Upper lobe of left lung (tissue), 6 donors: ENCODE measurements around the gene REPS1. TPM values are rescaled to one million over a fixed set of nuclear protein-coding genes. Genes with fewer than 3 reads are reported as not detected.

ENCODE experiments used
- ATAC-seq, 2 donors: fragments of 200-7000 bp; cut with Tn5 transposase; one replicate each; pipeline ENCODE4 v1.9.1; 2022; ENCODE audit warnings: mild to moderate bottlenecking in 2 of 2, moderate library complexity in 2 of 2; ENCODE audit not compliant: low FRiP score in 2 of 2
- DNase-seq, 2 donors: peaks; one replicate each; pipeline ENCODE4 v3.0.0-alpha.2; 2019 to 2020
- H3K27ac ChIP-seq, 4 donors: fragments of 200-600 bp; sonication (generic); one replicate each; pipeline ENCODE4 v1.5.1; 2016 to 2019
- H3K27me3 ChIP-seq, 4 donors: fragments of 200-600 bp; sonication (generic); one replicate each; pipeline ENCODE4 v1.5.1; 2017 to 2019
- H3K36me3 ChIP-seq, 4 donors: fragments of 200-600 bp; sonication (generic); one replicate each; pipeline ENCODE4 v1.5.1; 2016 to 2019
- H3K4me1 ChIP-seq, 4 donors: fragments of 200-600 bp; sonication (generic); one replicate each; pipeline ENCODE4 v1.5.1; 2018 to 2019
- H3K4me3 ChIP-seq, 4 donors: fragments of 200-600 bp; sonication (generic); one replicate each; pipeline ENCODE4 v1.5.1; 2017 to 2019; ENCODE audit warnings: mild to moderate bottlenecking in 2 of 4, moderate library complexity in 1 of 4
- H3K9me3 ChIP-seq, 4 donors: fragments of 200-600 bp; sonication (generic); one replicate each; pipeline ENCODE4 v1.5.1; 2018 to 2019
- CTCF ChIP-seq, 6 experiments: fragments of 450-650 bp in 4 of 6; fragments of 200-600 bp in 2 of 6; sonication (generic) in 2 of 6; IDR thresholded peaks; one replicate each; pipeline ENCODE4 v1.5.1; 2016 to 2019; ENCODE audit warnings: antibody characterized with exemption in 6 of 6
- EP300 ChIP-seq, 4 donors: sonication (generic); formaldehyde crosslinking; IDR thresholded peaks; one replicate each; pipeline ENCODE4 v1.5.1; 2017; ENCODE audit warnings: antibody characterized with exemption in 4 of 4, control low read depth in 2 of 4
- POLR2A ChIP-seq, 4 donors: fragments of 450-650 bp; IDR thresholded peaks; one replicate each; pipeline ENCODE4 v1.5.1; 2016 to 2017; ENCODE audit warnings: antibody characterized with exemption in 4 of 4, mild to moderate bottlenecking in 2 of 4
- POLR2AphosphoS5 ChIP-seq, 2 donors: sonication (generic); formaldehyde crosslinking; IDR thresholded peaks; one replicate each; pipeline ENCODE4 v1.5.1; 2017; ENCODE audit warnings: antibody characterized with exemption in 2 of 2
- WGBS, 2 donors: methylation state at CpG; one replicate each; pipeline ENCODE4 v1.1.5; 2017 to 2018; 5-methylcytosine and 5-hydroxymethylcytosine counted together
- total RNA-seq, 6 donors: library from RNA; depleted of rRNA in 4 of 6; stranded (reverse); fragments of >200 nt in 4 of 6; gene quantifications; one replicate each; pipeline versions ENCODE4 v1.1.0 to v1.2.1, GENCODE V29; 2016 to 2021
- donor health status: DM: no; HTN: no; CAD: no; lungs with moderate emphysema.
- donor health status: DM: no; HTN: yes; CAD: no; lungs with severe emphysema.

The REPS1 gene
- total RNA-seq, 6 donors from 2014 or later: 30.8 to 90.1 (median 38.6) TPM

- no peaks in the 10 kb centered on the region for H3K27me3 ChIP-seq
- H3K4me1 ChIP-seq: no peaks in the 10 kb centered on the region
- no peaks in the 10 kb centered on the region for H3K9me3 ChIP-seq
- TF ChIP-seq EP300 (IDR thresholded peaks at IDR 0.05) (no peak), CTCF (IDR thresholded peaks at IDR 0.05) (no peak), POLR2AphosphoS5 (IDR thresholded peaks at IDR 0.05) (no peak), POLR2A (IDR thresholded peaks at IDR 0.05) (no peak)
- DNase-seq (no peak), ATAC-seq (no peak)
- H3K4me3 ChIP-seq: no peak overlapping the region
- no peak overlapping the region for H3K27ac ChIP-seq
- H3K36me3 ChIP-seq: no peaks in the 10 kb centered on the region
- 83 to 95% methylated on average over 13 of the region's 13 CpGs for WGBS, 2 donors
These were observed 102.8 kb downstream of the REPS1 start for GRCh38 chr6:138885156-138885819.

GRCh38 chr6:138882369-138883017 lies 105.6 kb downstream of the REPS1 start:
- no peak for ATAC-seq
- no peak for TF ChIP-seq CTCF (IDR thresholded peaks at IDR 0.05)
- no peak for TF ChIP-seq POLR2A (IDR thresholded peaks at IDR 0.05)
- TF ChIP-seq EP300 (IDR thresholded peaks at IDR 0.05): no peak
- no peak for TF ChIP-seq POLR2AphosphoS5 (IDR thresholded peaks at IDR 0.05)
- no peak overlapping the region for H3K27ac ChIP-seq
- no peak overlapping the region for H3K4me3 ChIP-seq
- no peak for DNase-seq
- H3K4me1 ChIP-seq: no peaks in the 10 kb centered on the region
- no peaks in the 10 kb centered on the region for H3K9me3 ChIP-seq
- whole genome bisulfite sequencing, 2 donors: 92 to 95% methylated on average over 7 of the region's 7 CpGs
- no peaks in the 10 kb centered on the region for H3K27me3 ChIP-seq
- no peaks in the 10 kb centered on the region for H3K36me3 ChIP-seq

GRCh38 chr6:138873191-138873590 lies 114.9 kb downstream of the REPS1 start:
- no peak for ATAC-seq
- 75 to 90% methylated on average over 8 of the region's 8 CpGs for WGBS, 2 donors
- H3K9me3 ChIP-seq: no peaks in the 10 kb centered on the region

GRCh38 chr6:138869398-138869797 lies 118.7 kb downstream of the REPS1 start:
- no peaks in the 10 kb centered on the region for H3K36me3 ChIP-seq
- no peaks in the 10 kb centered on the region for H3K4me1 ChIP-seq
- no peak overlapping the region for H3K27ac ChIP-seq
- H3K9me3 ChIP-seq: no peaks in the 10 kb centered on the region
- DNase-seq: no peak
- ATAC-seq: peak in 1 of 2 donors; percentile 83
- H3K27me3 ChIP-seq: no peaks in the 10 kb centered on the region
- WGBS, 2 donors: 88 to 100% methylated on average over 4 of the region's 4 CpGs
- TF ChIP-seq EP300 (IDR thresholded peaks at IDR 0.05) (no peak), POLR2AphosphoS5 (IDR thresholded peaks at IDR 0.05) (no peak), CTCF (IDR thresholded peaks at IDR 0.05) (no peak), POLR2A (IDR thresholded peaks at IDR 0.05) (no peak)
- no peak overlapping the region for H3K4me3 ChIP-seq

More at GRCh38 chr6:138873191-138873590, 114.9 kb downstream of the REPS1 start:
- Histone ChIP-seq H3K27ac (no peak overlapping the region), H3K4me1 (no peaks in the 10 kb centered on the region), H3K27me3 (no peaks in the 10 kb centered on the region), H3K36me3 (no peaks in the 10 kb centered on the region), H3K4me3 (no peak overlapping the region)
- no peak for DNase-seq
- TF ChIP-seq CTCF (IDR thresholded peaks at IDR 0.05) (no peak), POLR2AphosphoS5 (IDR thresholded peaks at IDR 0.05) (no peak), EP300 (IDR thresholded peaks at IDR 0.05) (no peak), POLR2A (IDR thresholded peaks at IDR 0.05) (no peak)
